GM04503 (cell line): ENCODE results near the gene S100A6.
A peak's percentile ranks its signal among the peaks of the same experiment; 100 is the strongest.

Experiments
- DNase-seq: peaks from one replicate; pipeline ENCODE4 v3.0.0-alpha.2; 2012; ENCODE audit warnings: low read depth

Gene S100A6

GRCh38 chr1:153503766-153504165 lies 32.0 kb downstream of the S100A6 start:
- no peak for DNase-seq

GRCh38 chr1:153498746-153499145 lies 37.0 kb downstream of the S100A6 start:
- DNase-seq: no peak

DNA sequence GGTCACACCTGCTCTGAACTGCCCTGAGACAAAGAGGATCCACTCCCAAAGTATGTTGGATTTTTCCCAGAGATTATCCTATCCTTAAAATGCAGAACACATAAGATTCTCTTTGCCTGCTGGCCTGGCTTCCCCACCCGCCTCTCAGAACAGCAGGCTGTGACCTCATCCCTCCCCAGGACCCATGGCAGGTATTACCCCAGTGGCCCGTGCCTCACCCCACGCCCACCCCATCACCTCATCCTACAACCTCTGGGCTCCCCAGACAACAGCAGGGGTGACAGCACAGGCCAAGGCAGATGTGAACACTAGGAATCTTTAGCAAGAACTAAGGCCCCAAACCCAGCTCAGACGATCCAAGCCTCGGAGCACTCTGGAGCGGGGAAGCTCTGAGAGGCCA lies 40.3 kb downstream of the S100A6 start:
- DNase-seq: no peak

DNA sequence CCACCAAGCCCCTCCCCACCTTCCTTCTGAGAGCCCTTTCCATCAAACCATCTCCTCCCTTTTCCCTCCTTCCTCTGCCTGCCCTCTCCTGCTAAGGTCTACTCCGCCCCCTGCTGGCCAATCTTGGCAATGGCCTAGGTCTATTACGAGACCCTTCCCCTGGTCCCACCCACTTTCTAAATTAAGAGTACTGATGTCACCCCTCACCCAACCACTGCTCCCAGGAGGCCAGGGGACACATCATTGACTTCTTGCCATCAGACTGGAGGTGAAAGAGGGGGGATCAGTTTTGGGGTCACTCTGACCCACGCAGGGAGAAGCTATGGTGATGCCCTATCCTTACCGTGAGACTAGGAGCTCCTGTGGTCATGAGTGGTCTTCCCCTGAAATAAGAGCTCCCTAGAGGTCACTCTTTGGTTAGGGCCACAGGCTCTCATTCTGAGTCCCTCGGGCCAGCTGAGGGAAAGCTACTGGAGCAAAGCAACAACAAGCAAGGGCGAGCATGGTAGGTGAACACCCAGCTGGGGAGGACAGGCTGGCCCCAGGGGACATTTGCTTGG lies 40.7 kb downstream of the S100A6 start:
- no peak for DNase-seq

DNA sequence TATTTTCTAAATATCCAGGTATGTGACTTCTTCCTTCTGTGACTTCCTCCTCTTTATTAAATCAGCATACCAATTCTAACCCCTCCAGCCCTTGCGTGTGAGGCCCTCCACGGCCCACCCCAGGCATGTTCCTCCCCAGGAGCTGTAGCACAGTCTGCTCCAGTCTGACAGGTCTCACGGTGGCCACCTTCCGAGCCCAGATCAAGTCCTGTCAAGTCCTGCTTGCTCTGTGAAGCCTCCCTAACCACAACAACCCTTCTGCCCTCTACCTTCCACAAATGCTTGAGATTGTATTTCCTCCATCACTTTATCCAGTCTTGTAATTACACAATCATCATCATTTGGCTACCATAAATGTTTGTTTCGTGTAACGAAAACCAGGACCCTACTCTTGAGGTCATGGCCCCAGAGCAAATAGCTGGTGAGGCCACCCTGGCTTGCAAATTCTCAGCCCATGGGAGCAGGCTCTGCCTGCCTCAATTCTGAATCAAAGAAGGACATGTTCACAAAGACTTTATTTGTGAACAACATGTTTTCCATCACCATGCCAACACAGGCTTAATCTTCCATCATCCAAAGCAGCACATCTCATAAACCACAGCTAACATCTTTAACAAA lies 42.3 kb downstream of the S100A6 start:
- DNase-seq: no peak

DNA sequence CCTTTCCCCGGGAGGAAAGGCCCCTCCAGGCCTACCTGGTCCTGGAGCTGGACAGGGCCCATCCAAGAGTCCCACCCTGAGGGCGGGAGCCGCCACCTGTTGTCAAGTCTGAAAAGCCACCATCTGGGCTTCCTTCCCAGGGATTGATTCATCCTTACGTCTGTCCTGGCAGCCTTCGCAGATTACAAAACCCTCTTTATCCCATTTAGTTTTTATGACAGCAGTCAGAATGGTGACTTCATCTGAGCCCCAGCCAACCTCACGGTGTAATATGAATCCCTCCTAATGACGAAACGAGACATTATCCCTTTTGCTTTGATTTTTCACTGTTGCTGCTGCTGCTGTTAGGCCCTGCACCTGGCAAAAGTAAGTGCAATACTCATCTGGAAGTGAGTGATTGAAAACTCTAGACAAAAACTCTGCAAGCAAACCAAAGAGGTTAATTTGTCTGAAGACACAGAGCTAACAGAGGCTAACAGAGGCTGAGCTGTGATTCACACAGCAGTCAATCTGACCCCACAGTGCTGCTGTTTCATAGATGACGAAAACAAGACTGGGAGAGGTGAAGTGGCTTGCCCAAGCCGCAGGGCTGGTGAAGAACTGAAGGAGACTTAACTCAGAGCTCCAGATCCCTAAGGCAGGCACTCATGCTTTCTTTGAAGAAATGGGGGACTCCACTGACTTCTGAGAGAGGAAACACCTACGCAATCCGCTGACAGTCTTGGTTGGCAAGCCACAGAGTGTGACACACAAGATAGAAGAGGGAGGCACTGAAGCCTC lies 45.3 kb downstream of the S100A6 start:
- DNase-seq: peak; percentile 85

GRCh38 chr1:153488731-153489130 lies 47.1 kb downstream of the S100A6 start:
- DNase-seq: no peak

DNA sequence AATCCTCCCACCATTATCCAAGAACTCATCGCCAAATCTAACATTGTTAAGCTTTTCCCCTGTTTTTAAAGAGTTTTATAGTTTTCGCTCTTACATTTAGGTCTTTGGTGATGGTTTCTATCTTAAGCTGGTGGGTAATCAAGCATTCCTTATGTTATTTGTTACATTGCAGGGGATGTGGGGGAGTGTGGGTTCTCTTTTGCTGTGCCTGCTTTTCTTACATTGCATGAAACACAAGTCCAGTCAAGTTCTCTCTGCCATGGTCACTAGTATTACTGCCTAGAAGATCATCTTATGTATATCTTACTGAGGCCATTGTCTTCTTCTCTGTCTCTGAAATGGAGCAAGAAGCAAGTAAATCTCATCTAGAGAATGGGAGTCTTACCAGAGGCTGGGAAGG lies 48.1 kb downstream of the S100A6 start:
- DNase-seq: no peak

GRCh38 chr1:153485863-153486262 lies 49.9 kb downstream of the S100A6 start:
- DNase-seq: no peak
